ENCODE measurements around the gene ARMH2.
A peak's percentile ranks its signal among the peaks of the same experiment; 100 is the strongest.
"Not testable (repeated sequence)": the region's sequence is repeated elsewhere in the genome, so short reads cannot be mapped to it uniquely, and the experiment has no call there.

ARMH2 gene

DNA sequence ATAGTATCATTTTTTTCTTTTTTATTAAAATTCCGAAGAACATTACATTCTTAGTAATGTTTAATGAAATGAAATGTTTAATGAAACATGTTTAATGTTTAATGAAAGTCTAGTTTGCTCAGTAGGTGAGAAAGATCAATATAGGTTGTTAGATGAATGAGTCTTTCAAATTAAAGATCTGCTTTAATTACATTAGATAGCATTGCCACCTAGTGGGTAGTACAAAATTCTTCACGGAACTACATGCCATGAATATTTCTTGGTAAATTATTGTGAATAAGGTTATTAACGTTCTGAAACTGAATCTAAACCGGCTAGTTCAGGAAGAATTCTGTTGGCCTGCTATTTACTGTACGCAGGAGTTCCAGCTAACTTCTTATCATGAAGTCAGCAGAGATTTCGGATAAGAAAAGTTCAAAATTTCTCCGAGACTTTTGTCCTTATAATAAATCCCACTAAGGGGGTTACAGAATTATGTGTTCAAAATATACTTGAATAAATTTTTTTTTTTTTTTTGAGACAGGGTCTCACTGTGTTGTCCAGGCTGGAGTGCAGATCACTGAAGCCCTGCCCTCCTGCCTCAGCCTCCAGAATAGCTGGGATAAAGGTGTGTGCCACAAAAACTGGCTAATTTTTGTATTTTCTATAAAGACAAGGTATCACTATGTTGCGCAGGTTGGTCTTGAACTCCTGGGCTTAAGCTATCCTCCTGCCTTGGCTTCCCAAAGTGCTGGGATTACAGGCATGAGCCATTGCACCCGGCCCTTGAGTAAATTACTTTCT, 31.8 kb downstream of the ARMH2 start:
- peak; percentile 61 for DNase-seq (ENCODE audit: low read depth)
- TF ChIP-seq CTCF (IDR thresholded peaks at IDR 0.05; ENCODE audit: low read length, missing control alignments) = peak; percentile 46
- no peak overlapping the region for H3K4me3 ChIP-seq (replicated peaks; ENCODE audit: low read depth, low read length)

DNA sequence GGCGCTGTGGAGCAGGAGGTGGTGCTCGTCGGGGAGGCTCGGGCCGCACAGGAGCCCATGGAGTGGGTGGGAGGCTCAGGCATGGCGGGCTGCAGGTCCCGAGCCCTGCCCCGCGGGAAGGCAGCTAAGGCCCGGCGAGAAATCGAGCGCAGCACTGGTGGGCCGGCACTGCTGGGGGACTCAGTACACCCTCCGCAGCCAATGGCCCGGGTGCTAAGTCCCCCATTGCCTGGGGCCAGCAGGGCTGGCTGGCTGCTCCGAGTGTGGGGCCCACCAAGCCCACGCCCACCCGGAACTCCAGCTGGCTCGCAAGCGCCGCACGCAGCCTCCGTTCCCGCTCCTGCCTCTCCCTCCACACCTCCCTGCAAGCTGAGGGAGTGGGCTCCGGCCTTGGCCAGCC, 32.7 kb downstream of the ARMH2 start:
- H3K4me3 ChIP-seq (replicated peaks; ENCODE audit: low read depth, low read length); DNase-seq (ENCODE audit: low read depth): not testable (repeated sequence)

GRCh38 chr6:24764833-24765828, 33.6 kb downstream of the ARMH2 start:
- not testable (repeated sequence) for H3K4me3 ChIP-seq (replicated peaks; ENCODE audit: low read depth, low read length); DNase-seq (ENCODE audit: low read depth)

GRCh38 chr6:24763578-24763977, 35.1 kb downstream of the ARMH2 start:
- no peak overlapping the region for H3K4me3 ChIP-seq (replicated peaks; ENCODE audit: low read depth, low read length)
- TF ChIP-seq CTCF (IDR thresholded peaks at IDR 0.05; ENCODE audit: low read length, missing control alignments) = no peak
- DNase-seq (ENCODE audit: low read depth) = no peak

- no peak for TF ChIP-seq CTCF (IDR thresholded peaks at IDR 0.05; ENCODE audit: low read length, missing control alignments)
- DNase-seq (ENCODE audit: low read depth) = no peak
- no peak overlapping the region for H3K4me3 ChIP-seq (replicated peaks; ENCODE audit: low read depth, low read length)
Observed at GRCh38 chr6:24761851-24762250, 36.9 kb downstream of the ARMH2 start.

DNA sequence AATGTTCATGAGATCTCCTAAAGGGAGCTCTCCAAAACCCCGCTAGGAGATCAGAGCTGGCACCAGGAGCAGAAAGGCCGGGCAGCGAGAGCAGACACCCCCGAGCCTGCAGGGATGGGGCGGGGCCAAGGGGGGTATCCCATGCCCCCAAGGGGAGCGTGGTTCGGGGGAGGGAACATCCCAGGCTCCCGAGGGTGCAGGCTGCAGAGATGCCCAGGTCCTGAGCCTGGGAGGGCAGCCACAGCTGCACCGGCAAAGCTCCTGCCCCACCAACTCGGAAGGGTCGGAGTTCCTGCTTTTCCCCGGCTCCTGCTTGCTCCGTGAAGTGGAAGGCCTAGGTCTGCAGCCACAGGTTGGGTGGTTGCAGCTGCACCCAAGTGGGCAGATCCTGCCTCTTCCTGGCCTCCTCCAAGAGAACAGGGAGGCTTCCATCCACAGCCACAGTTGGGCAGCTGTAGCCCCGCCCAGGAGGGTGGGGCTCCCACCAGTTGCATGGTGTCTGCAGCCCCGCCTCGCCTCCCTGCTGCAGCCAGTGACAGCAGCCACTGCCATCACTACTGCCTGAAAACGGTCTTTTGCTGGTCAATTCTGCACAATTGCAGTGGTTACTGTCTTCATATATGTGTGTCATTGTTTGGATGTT, 37.4 kb downstream of the ARMH2 start:
- DNase-seq (ENCODE audit: low read depth) = no peak
- TF ChIP-seq CTCF (IDR thresholded peaks at IDR 0.05; ENCODE audit: low read length, missing control alignments) = no peak
- no peak overlapping the region for H3K4me3 ChIP-seq (replicated peaks; ENCODE audit: low read depth, low read length)

GRCh38 chr6:24760210-24760609, 38.5 kb downstream of the ARMH2 start:
- H3K4me3 ChIP-seq (replicated peaks; ENCODE audit: low read depth, low read length) = no peak overlapping the region
- TF ChIP-seq CTCF (IDR thresholded peaks at IDR 0.05; ENCODE audit: low read length, missing control alignments) = no peak
- DNase-seq (ENCODE audit: low read depth) = no peak

All from fibroblast of pulmonary artery (primary cell).